Uterus (tissue), 4 donors: ENCODE results near the gene NLRP10. TPM values are rescaled to one million over a fixed set of nuclear protein-coding genes. Genes with fewer than 3 reads are reported as not detected.

Source experiments
- DNase-seq, 2 donors: peaks; one replicate each; pipeline ENCODE4 v3.0.0-alpha.2; 2019 to 2020
- H3K27ac ChIP-seq, 2 donors: fragments of 200-600 bp; sonication (generic); 1 replicate in 1 of 2; 2 replicates in 1 of 2; pipeline ENCODE4 v1.5.1; 2016 to 2018
- H3K27me3 ChIP-seq, 2 donors: fragments of 200-600 bp; sonication (generic); one replicate each; pipeline ENCODE4 v1.5.1; 2018 to 2019; ENCODE audit warnings: control low read depth in 1 of 2
- H3K36me3 ChIP-seq, 2 donors: fragments of 200-600 bp; sonication (generic); one replicate each; pipeline ENCODE4 v1.5.1; 2019; ENCODE audit warnings: control low read depth in 1 of 2
- H3K4me1 ChIP-seq, 2 donors: fragments of 200-600 bp; sonication (generic); one replicate each; pipeline ENCODE4 v1.5.1; 2018 to 2019; ENCODE audit warnings: control low read depth in 1 of 2
- H3K4me3 ChIP-seq, 2 donors: fragments of 200-600 bp; sonication (generic); 1 replicate in 1 of 2; 2 replicates in 1 of 2; pipeline ENCODE4 v1.5.1; 2018 to 2019; ENCODE audit warnings: mild to moderate bottlenecking in 1 of 2
- H3K9me3 ChIP-seq, 2 donors: fragments of 200-600 bp; sonication (generic); one replicate each; pipeline ENCODE4 v1.5.1; 2019; ENCODE audit warnings: control low read depth in 1 of 2
- POLR2A ChIP-seq, 2 donors: fragments of 450-650 bp; IDR thresholded peaks; one replicate each; pipeline ENCODE4 v1.6.1; 2016; ENCODE audit warnings: antibody characterized with exemption in 2 of 2, mild to moderate bottlenecking in 1 of 2, moderate library complexity in 1 of 2
- intact Hi-C: fragments of 100-400 bp; cut with DNase I; formaldehyde crosslinking; loops from one replicate; pipeline ENCODE4 v1.15.1; 2023; ENCODE audit warnings: low total_unique reads
- small RNA-seq: library from RNA; depleted of rRNA; stranded (forward); fragments of <200 nt; gene quantifications from one replicate; pipeline ENCODE3, GENCODE V24; 2016
- total RNA-seq, 4 donors: library from RNA; depleted of rRNA in 3 of 4; stranded (reverse); fragments of >200 nt in 3 of 4; gene quantifications; one replicate each; pipeline versions ENCODE4 v1.1.0 to v1.2.4, GENCODE V29; 2014 to 2023
- TF ChIP-seq, protein P1 (sequence below), 4 experiments: fragments of 200-600 bp in 2 of 4; fragments of 450-650 bp in 2 of 4; sonication (generic) in 2 of 4; IDR thresholded peaks; one replicate each; pipeline ENCODE4 v1.5.1; 2016 to 2019; ENCODE audit warnings: antibody characterized with exemption in 4 of 4, mild to moderate bottlenecking in 2 of 4, moderate library complexity in 1 of 4
- donor health status: DM: yes; HTN: yes; CAD: no.

Gene NLRP10
- total RNA-seq, 4 donors from 2014 or later: not detected

DNA sequence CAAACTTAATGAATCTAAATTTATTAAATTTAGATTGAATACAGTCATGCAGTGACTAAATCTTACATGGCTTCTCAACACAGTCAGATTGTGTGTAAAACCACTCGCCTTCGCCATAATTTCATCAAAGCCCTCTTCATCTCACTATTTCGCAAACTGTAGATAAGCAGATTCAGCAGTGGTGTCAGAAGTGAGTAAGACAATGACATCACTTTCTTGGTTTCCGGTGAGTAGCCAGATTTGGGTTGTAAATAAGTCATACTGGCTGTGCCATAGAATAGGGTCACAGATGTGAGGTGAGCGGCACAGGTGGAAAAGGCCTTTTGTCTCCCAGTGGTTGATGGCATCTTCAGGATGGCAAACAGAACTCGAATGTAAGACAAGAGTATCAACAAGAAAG lies 37.6 kb downstream of the NLRP10 start:
- Histone ChIP-seq H3K36me3 (no peaks in the 10 kb centered on the region), H3K4me3 (no peak overlapping the region), H3K4me1 (no peaks in the 10 kb centered on the region), H3K27me3 (no peaks in the 10 kb centered on the region), H3K9me3 (no peaks in the 10 kb centered on the region), H3K27ac (no peak overlapping the region)
- TF ChIP-seq, protein P1, sequence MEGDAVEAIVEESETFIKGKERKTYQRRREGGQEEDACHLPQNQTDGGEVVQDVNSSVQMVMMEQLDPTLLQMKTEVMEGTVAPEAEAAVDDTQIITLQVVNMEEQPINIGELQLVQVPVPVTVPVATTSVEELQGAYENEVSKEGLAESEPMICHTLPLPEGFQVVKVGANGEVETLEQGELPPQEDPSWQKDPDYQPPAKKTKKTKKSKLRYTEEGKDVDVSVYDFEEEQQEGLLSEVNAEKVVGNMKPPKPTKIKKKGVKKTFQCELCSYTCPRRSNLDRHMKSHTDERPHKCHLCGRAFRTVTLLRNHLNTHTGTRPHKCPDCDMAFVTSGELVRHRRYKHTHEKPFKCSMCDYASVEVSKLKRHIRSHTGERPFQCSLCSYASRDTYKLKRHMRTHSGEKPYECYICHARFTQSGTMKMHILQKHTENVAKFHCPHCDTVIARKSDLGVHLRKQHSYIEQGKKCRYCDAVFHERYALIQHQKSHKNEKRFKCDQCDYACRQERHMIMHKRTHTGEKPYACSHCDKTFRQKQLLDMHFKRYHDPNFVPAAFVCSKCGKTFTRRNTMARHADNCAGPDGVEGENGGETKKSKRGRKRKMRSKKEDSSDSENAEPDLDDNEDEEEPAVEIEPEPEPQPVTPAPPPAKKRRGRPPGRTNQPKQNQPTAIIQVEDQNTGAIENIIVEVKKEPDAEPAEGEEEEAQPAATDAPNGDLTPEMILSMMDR (IDR thresholded peaks at IDR 0.05): no peak
- TF ChIP-seq POLR2A (IDR thresholded peaks at IDR 0.05): no peak
- no peak for DNase-seq
- intact Hi-C loops: no loop called here

- intact Hi-C loops: no loop called here
- Histone ChIP-seq H3K27ac (no peak overlapping the region), H3K4me1 (no peaks in the 10 kb centered on the region), H3K27me3 (no peaks in the 10 kb centered on the region), H3K4me3 (no peak overlapping the region), H3K36me3 (no peaks in the 10 kb centered on the region), H3K9me3 (no peaks in the 10 kb centered on the region)
- no peak for TF ChIP-seq POLR2A (IDR thresholded peaks at IDR 0.05)
- TF ChIP-seq, protein P1 (IDR thresholded peaks at IDR 0.05): no peak
- no peak for DNase-seq
Measured at GRCh38 chr11:7924536-7924935, 40.7 kb downstream of the NLRP10 start.

DNA sequence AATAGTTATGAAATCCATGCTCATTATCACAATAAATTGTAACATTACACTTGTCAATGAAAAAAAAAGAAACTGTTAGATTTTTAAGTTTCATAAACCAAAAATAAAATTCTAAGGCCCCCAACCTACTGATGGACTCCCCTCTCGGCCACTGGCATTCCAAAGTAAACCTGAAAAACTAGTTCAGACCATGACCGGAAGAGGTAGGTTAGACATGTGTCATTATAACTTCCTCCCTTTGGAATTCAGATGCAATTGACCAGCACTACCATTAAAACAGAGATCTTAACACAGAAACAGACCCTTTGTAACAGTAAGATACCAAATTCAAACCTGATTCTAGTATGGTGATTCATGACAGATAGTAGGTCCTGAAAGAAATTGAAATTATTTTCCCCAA lies 47.1 kb downstream of the NLRP10 start:
- DNase-seq: no peak
- Histone ChIP-seq H3K9me3 (no peaks in the 10 kb centered on the region), H3K36me3 (no peaks in the 10 kb centered on the region), H3K27me3 (no peaks in the 10 kb centered on the region), H3K4me1 (no peaks in the 10 kb centered on the region), H3K27ac (no peak overlapping the region), H3K4me3 (no peak overlapping the region)
- intact Hi-C loops: no loop called here
- TF ChIP-seq, protein P1 (IDR thresholded peaks at IDR 0.05): no peak
- TF ChIP-seq POLR2A (IDR thresholded peaks at IDR 0.05): no peak

Small RNA genes lying within 50 kb of the gene (small RNA-seq; reads per million reads assigned to genes)
- not detected for gene COX6CP5

Other genes starting within 250 kb of the NLRP10 start
- not detected for gene OR5P2, start 168.5 kb downstream of the NLRP10 start, total RNA-seq
- gene OR5P3, start 134.6 kb downstream of the NLRP10 start, total RNA-seq: not detected
- not detected for gene OR10A6, start 34.2 kb downstream of the NLRP10 start, total RNA-seq
- gene OR10A3, start 23.7 kb downstream of the NLRP10 start, total RNA-seq: not detected
- gene EIF3F, start 21.9 kb upstream of the NLRP10 start, total RNA-seq: 100 to 1,000 TPM in 3 of 4 donors, 10 to 100 TPM in 1; 97.9 to 261 (median 213) TPM
- 10 to 100 TPM; 12.6 to 57.4 (median 37.8) TPM for gene TUB, start 115.8 kb upstream of the NLRP10 start, total RNA-seq
- 10 to 100 TPM in 2 of 4 donors, 1 to 10 TPM in 2; 7.9 to 28.4 (median 18.5) TPM for gene RIC3, start 203.6 kb upstream of the NLRP10 start, total RNA-seq